Kidney (tissue), 14 donors: ENCODE measurements around the gene RANBP2. TPM values are rescaled to one million over a fixed set of nuclear protein-coding genes. Genes with fewer than 3 reads are reported as not detected.
A peak's percentile ranks its signal among the peaks of the same experiment; 100 is the strongest.

Experiments used
- DNase-seq, 5 donors: peaks; one replicate each; pipeline ENCODE4 v3.0.0-alpha.2; 2013 to 2020
- FAIRE-seq: peaks from 2 replicates; lab custom pipeline; 2012; peaks lifted over from hg19 to GRCh38; lab: Jason Lieb, UNC
- H3K27ac ChIP-seq, 2 donors: one replicate each; pipeline ENCODE4 v1.7.0; 2013; ENCODE audit warnings: low read depth in 2 of 2, low read length in 2 of 2, inconsistent platforms in 1 of 2
- H3K27me3 ChIP-seq: one replicate; pipeline ENCODE4 v1.7.1; 2013; ENCODE audit warnings: low read length, inconsistent platforms; ENCODE audit not compliant: control insufficient read depth, insufficient read depth
- H3K36me3 ChIP-seq, 3 donors: one replicate each; pipeline versions ENCODE4 v1.7.0 to v1.7.1; 2013; ENCODE audit warnings: low read length in 3 of 3, control low read depth in 1 of 3, inconsistent platforms in 1 of 3; ENCODE audit not compliant: insufficient read depth in 3 of 3, control insufficient read depth in 2 of 3
- H3K4me1 ChIP-seq, 3 donors: one replicate each; pipeline versions ENCODE4 v1.7.0 to v1.7.1; 2013; ENCODE audit warnings: low read length in 3 of 3, inconsistent platforms in 1 of 3, low read depth in 1 of 3; ENCODE audit not compliant: control insufficient read depth in 2 of 3, insufficient read depth in 2 of 3
- H3K4me3 ChIP-seq, 3 donors: one replicate each; pipeline versions ENCODE4 v1.7.0 to v1.8.1; 2013; ENCODE audit warnings: low read length in 3 of 3, control low read depth in 1 of 3, inconsistent platforms in 1 of 3
- H3K9ac ChIP-seq, 3 donors: one replicate each; pipeline versions ENCODE4 v1.7.0 to v1.7.1; 2013; ENCODE audit warnings: low read length in 3 of 3, control low read depth in 1 of 3, inconsistent platforms in 1 of 3
- H3K9me3 ChIP-seq, 3 donors: one replicate each; pipeline versions ENCODE4 v1.7.0 to v1.7.1; 2013; ENCODE audit warnings: low read length in 3 of 3, control low read depth in 1 of 3, inconsistent platforms in 1 of 3; ENCODE audit not compliant: control insufficient read depth in 2 of 3, insufficient read depth in 1 of 3
- CTCF ChIP-seq: IDR thresholded peaks from 3 replicates; pipeline ENCODE4 v1.5.1; 2012; ENCODE audit warnings: mild to moderate bottlenecking, moderate library complexity, borderline replicate concordance; ENCODE audit not compliant: insufficient read depth; ENCODE audit errors: extremely low read depth
- intact Hi-C: fragments of 100-400 bp; cut with DNase I; formaldehyde crosslinking; loops from one replicate; pipeline ENCODE4 v1.11.1; 2022
- polyA plus RNA-seq: library from polyadenylated mRNA; stranded (reverse); fragments of 350-450 nt; fragmentation: Illumina TruSeq; extraction: RNeasy Lipid Tissue Mini Kit (QIAGEN cat#74804); gene quantifications from one replicate; pipeline ENCODE4 v1.2.3, GENCODE V29; 2014; ENCODE audit warnings: low read depth, low replicate concordance; ENCODE audit not compliant: insufficient read depth
- total RNA-seq: library from RNA; stranded (reverse); fragmentation: NEBNext Ultra II Directional; extraction: Animal tissue kit (Norgen Biotek cat#: 25700); gene quantifications from one replicate; pipeline ENCODE4 v1.2.1, GENCODE V29; 2021
- donor health status: control.
- donor health status: control.
- donor health status: control.
- donor health status: control.
- donor health status: control.
- donor health status: DM: yes; HTN: yes; CAD: no.
- donor health status: Normal renal cell carcinoma (clear cell type).

RANBP2 gene
- total and polyA plus RNA-seq, 2 donors from 2014 or later: 7.9 to 76.4 TPM

GRCh38 chr2:108825736-108826135 is 106.5 kb downstream of the RANBP2 start:
- Histone ChIP-seq H3K36me3 (no peaks in the 10 kb centered on the region), H3K4me3 (no peak overlapping the region), H3K9me3 (no peaks in the 10 kb centered on the region), H3K27me3 (no peaks in the 10 kb centered on the region), H3K27ac (no peak overlapping the region), H3K9ac (no peak overlapping the region), H3K4me1 (no peaks in the 10 kb centered on the region)
- DNase-seq: no peak
- no peak for TF ChIP-seq CTCF
- intact Hi-C loops: no loop called here
- no peak for FAIRE-seq

- no peak for DNase-seq
- H3K9ac ChIP-seq: no peak overlapping the region
- no peak for TF ChIP-seq CTCF
- no peaks in the 10 kb centered on the region for H3K4me1 ChIP-seq
- no peaks in the 10 kb centered on the region for H3K27me3 ChIP-seq
- intact Hi-C loops: no loop called here
- H3K27ac ChIP-seq: no peak overlapping the region
- no peak overlapping the region for H3K4me3 ChIP-seq
- no peak for FAIRE-seq
- no peaks in the 10 kb centered on the region for H3K36me3 ChIP-seq
- H3K9me3 ChIP-seq: no peaks in the 10 kb centered on the region
These were observed 110.5 kb downstream of the RANBP2 start for GRCh38 chr2:108829578-108830310.

GRCh38 chr2:108833219-108833618 is 113.9 kb downstream of the RANBP2 start:
- DNase-seq (peak in 2 of 5 donors; percentile 5 to 25), FAIRE-seq (no peak)
- H3K36me3 ChIP-seq: no peaks in the 10 kb centered on the region
- TF ChIP-seq CTCF: no peak
- intact Hi-C loops: no loop called here
- no peaks in the 10 kb centered on the region for H3K9me3 ChIP-seq
- no peak overlapping the region for H3K27ac ChIP-seq
- H3K4me3 ChIP-seq: no peak overlapping the region
- H3K9ac ChIP-seq: no peak overlapping the region
- no peaks in the 10 kb centered on the region for H3K4me1 ChIP-seq
- no peaks in the 10 kb centered on the region for H3K27me3 ChIP-seq

GRCh38 chr2:108834620-108835019 is 115.3 kb downstream of the RANBP2 start:
- FAIRE-seq: no peak
- intact Hi-C loops: no loop called here

More at GRCh38 chr2:108834620-108835019, 115.3 kb downstream of the RANBP2 start:
- Histone ChIP-seq H3K27ac (no peak overlapping the region), H3K9me3 (peaks cover 0 to 5% (median 0%) of the 10 kb centered on the region in 3 donors), H3K27me3 (no peaks in the 10 kb centered on the region), H3K4me3 (no peak overlapping the region), H3K36me3 (no peaks in the 10 kb centered on the region), H3K4me1 (no peaks in the 10 kb centered on the region), H3K9ac (no peak overlapping the region)
- no peak for TF ChIP-seq CTCF
- DNase-seq: no peak
